ENCODE results near the gene MANSC1.

DNA sequence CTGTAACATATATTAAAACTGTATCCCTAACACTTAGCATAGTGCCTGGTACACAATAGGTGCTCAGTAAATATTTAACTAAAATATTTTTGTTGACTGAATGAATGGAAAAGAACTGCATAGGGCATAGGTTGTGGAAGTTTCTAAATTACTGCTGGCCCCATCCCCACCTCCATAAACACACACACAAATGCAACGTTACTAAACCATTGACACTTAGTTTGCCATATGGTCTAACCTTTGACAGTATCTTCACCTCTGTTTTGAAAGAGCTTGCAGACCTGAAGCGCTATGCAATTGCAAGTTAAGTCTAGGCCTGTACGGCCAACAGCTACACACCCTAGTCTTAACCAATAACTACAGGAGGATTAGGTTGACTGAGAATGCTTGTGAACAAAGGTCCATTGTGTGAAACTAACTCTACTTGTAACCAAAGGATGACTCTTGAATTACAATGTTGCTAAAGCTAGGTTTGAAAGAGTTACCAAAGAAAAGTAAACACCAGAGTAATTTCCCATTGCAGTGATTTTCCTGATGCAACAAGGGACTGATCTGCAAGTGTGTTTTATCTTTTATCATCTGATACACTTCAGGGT lies 924 bp upstream of the MANSC1 start:
- TF ChIP-seq, protein P1, sequence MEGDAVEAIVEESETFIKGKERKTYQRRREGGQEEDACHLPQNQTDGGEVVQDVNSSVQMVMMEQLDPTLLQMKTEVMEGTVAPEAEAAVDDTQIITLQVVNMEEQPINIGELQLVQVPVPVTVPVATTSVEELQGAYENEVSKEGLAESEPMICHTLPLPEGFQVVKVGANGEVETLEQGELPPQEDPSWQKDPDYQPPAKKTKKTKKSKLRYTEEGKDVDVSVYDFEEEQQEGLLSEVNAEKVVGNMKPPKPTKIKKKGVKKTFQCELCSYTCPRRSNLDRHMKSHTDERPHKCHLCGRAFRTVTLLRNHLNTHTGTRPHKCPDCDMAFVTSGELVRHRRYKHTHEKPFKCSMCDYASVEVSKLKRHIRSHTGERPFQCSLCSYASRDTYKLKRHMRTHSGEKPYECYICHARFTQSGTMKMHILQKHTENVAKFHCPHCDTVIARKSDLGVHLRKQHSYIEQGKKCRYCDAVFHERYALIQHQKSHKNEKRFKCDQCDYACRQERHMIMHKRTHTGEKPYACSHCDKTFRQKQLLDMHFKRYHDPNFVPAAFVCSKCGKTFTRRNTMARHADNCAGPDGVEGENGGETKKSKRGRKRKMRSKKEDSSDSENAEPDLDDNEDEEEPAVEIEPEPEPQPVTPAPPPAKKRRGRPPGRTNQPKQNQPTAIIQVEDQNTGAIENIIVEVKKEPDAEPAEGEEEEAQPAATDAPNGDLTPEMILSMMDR (IDR thresholded peaks at IDR 0.05), result no peak
- TF ChIP-seq POLR2A (IDR thresholded peaks at IDR 0.05), result no peak
